Head of caudate nucleus (tissue), 42 donors: ENCODE results near the gene TRIM49C.
A peak's percentile ranks its signal among the peaks of the same experiment; 100 is the strongest.
"Not testable (repeated sequence)": the region's sequence is repeated elsewhere in the genome, so short reads cannot be mapped to it uniquely, and the experiment has no call there.

Experiments used
- DNase-seq, 42 donors: peaks; one replicate each; pipeline versions ENCODE4 v3.0.0 to v3.0.0-alpha.2; 2020 to 2021; ENCODE audit warnings: mixed read lengths in 7 of 42
- intact Hi-C: fragments of 100-400 bp; cut with DNase I; formaldehyde crosslinking; loops from one replicate; pipeline ENCODE4 v1.15.0; 2022

TRIM49C gene

DNA sequence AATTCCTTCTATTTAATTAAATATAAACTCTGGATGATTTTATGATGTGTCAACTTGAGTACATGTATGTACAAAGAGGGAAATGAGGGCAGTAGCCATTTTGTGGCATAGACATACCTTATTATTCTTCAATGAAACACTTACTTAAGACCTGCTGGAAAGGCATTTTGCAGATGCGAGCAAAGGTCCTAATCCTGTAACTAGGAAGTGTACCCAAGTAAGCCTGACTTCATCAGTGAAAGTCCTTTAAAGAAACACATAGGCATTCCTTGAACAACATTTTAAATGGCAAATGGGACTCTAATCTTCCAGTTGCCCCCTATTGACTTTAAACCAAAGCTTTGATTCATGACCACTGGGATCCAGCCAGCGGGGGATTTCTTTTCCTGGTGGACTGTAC is at the start of gene TRIM49C:
TRIM49C (plus strand) TSS at position 301 of the 400 bp plus-strand sequence. CDS start 4,106 bp downstream, outside the sequence.
- intact Hi-C loops, DNase-seq: not testable (repeated sequence)

DNA sequence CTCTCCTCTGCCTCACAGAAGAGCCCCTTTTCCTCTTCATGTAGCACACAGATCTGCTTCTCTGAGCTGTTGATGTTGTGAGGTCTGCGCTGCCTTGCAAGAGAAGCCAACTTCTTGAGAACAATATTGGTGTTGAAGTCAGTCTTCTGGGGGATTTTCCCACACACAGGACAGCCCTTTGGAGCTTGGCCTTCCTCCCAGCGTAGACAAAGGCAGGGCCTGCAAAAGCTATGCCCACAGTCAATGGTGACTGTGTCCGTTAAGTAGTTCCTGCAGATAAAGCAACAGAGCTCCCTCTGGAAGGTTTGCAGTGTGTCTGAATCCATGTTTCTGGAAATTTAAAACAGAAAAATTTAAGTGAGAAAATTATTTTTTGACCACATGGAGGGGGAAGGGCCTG is 6.7 kb upstream of the TRIM49C start:
- intact Hi-C loops: not testable (repeated sequence)
- peak in 23 of 42 donors; percentile 1 to 53 (median 15) for DNase-seq

- peak in 1 of 42 donors; percentile 1 for DNase-seq
- intact Hi-C loops: not testable (repeated sequence)
These were observed 20.8 kb downstream of the TRIM49C start for GRCh38 chr11:90051591-90052209.

DNA sequence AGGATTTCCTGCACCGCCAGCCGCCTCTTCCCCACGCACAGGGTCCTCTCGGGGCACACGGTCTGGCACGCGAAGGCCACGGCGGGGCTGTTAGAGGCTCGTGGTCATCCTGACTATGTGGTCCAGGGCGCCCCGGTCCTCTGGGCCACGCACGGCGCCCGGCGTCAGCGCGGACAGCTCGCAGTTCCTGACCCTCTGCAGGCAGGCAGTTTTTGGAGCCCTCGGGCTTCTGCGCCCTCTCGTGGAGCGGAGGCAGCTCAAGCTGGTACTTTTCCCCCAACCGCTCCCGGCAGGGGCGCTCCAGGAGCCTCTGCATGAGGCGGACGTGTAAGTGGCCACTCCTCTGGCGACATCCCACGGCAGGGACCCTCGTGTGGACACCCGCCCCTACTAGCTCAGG is 21.4 kb downstream of the TRIM49C start:
- intact Hi-C loops: not testable (repeated sequence)
- DNase-seq: peak in 37 of 42 donors; percentile 1 to 79 (median 38)

DNA sequence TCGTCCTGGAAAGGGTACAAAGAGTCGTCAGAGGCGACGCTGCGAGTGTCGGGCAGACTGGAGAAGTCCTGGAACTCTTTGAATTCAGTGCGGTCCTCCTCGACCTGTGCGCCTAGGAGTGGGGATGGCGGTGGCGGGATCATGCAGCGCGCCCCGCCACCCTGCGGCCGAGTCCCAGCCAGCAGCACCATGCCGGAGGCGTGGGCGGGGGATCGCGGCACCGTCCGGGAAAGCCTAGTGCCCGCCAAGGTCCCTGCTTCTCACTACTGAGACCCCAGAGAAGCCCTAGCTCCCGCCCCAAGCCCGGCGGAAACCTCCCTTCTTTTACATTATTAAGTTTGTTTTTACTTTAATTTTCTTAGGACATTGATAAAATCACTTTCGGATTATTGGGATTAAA is 22.6 kb downstream of the TRIM49C start:
- DNase-seq, intact Hi-C loops: not testable (repeated sequence)

- intact Hi-C loops, DNase-seq: not testable (repeated sequence)
These were observed 54.7 kb downstream of the TRIM49C start, which contains the start of gene UBTFL1 for GRCh38 chr11:90085650-90086049. Gene UBTFL1 (plus strand): TSS chr11:90085950. CDS start chr11:90085950, 0 bp downstream.

- DNase-seq, intact Hi-C loops: not testable (repeated sequence)
These were observed 57.8 kb downstream of the TRIM49C start for GRCh38 chr11:90088731-90089130.
